ENCODE data around the gene PRKCE.

- TF ChIP-seq CTCF (IDR thresholded peaks at IDR 0.05) (no peak), POLR2A (IDR thresholded peaks at IDR 0.05) (no peak)
Observed at GRCh38 chr2:46161315-46161714, 509.8 kb downstream of the PRKCE start.
